Effector memory CD8-positive, alpha-beta T cell (primary cell): ENCODE results near the gene SYF2.

Experiments
- ATAC-seq: fragments of 150-1000 bp; cut with Tn5 transposase; replicated peaks from 2 replicates; pipeline ENCODE4 v1.10.0; 2021; ENCODE audit warnings: mild to moderate bottlenecking, moderate library complexity
- DNase-seq, 3 experiments: peaks; one replicate each; pipeline ENCODE4 v3.0.0; 2021
- H3K27ac Mint-ChIP-seq, 2 donors: one replicate each; pipeline ENCODE4 v1.8.0; 2022; ENCODE audit warnings: mild to moderate bottlenecking in 2 of 2, mixed read lengths in 2 of 2, moderate library complexity in 2 of 2
- H3K27me3 Mint-ChIP-seq, 2 donors: one replicate each; pipeline ENCODE4 v1.8.0; 2022; ENCODE audit warnings: mixed read lengths in 2 of 2
- H3K36me3 Mint-ChIP-seq: one replicate; pipeline ENCODE4 v1.8.0; 2022; ENCODE audit warnings: mild to moderate bottlenecking, moderate library complexity, mixed read lengths; ENCODE audit not compliant: insufficient read depth
- H3K4me1 Mint-ChIP-seq, 2 donors: one replicate each; pipeline ENCODE4 v1.8.0; 2022; ENCODE audit warnings: low read depth in 2 of 2, mixed read lengths in 2 of 2
- H3K4me3 Mint-ChIP-seq, 2 donors: one replicate each; pipeline ENCODE4 v1.8.0; 2022; ENCODE audit warnings: mild to moderate bottlenecking in 2 of 2, mixed read lengths in 2 of 2, moderate library complexity in 2 of 2
- H3K9me3 Mint-ChIP-seq, 2 donors: one replicate each; pipeline ENCODE4 v1.8.0; 2022; ENCODE audit warnings: mixed read lengths in 2 of 2

Gene SYF2

GRCh38 chr1:25182629-25183028, 49.7 kb downstream of the SYF2 start:
- DNase-seq: no peak
- ATAC-seq: no peak
- Mint-ChIP-seq H3K27me3 (peaks cover 0 to 22% of the 10 kb centered on the region in 2 donors), H3K4me1 (no peaks in the 10 kb centered on the region), H3K27ac (no peak overlapping the region), H3K9me3 (no peaks in the 10 kb centered on the region), H3K36me3 (no peaks in the 10 kb centered on the region), H3K4me3 (no peak overlapping the region)

GRCh38 chr1:25180996-25181395, 51.3 kb downstream of the SYF2 start:
- Mint-ChIP-seq H3K9me3 (peaks cover 0 to 3% of the 10 kb centered on the region in 2 donors), H3K36me3 (no peaks in the 10 kb centered on the region), H3K4me1 (no peaks in the 10 kb centered on the region), H3K27me3 (peaks cover 0 to 13% of the 10 kb centered on the region in 2 donors), H3K4me3 (no peak overlapping the region), H3K27ac (no peak overlapping the region)
- DNase-seq: no peak
- ATAC-seq: no peak

GRCh38 chr1:25178917-25179561, 53.3 kb downstream of the SYF2 start:
- no peak overlapping the region for H3K27ac Mint-ChIP-seq
- H3K4me1 Mint-ChIP-seq: no peaks in the 10 kb centered on the region
- DNase-seq (no peak), ATAC-seq (no peak)
- H3K36me3 Mint-ChIP-seq: no peaks in the 10 kb centered on the region
- no peak overlapping the region for H3K4me3 Mint-ChIP-seq
- H3K9me3 Mint-ChIP-seq: peaks cover 0 to 3% of the 10 kb centered on the region in 2 donors
- H3K27me3 Mint-ChIP-seq: peaks cover 0 to 7% of the 10 kb centered on the region in 2 donors

GRCh38 chr1:25174730-25175612, 57.3 kb downstream of the SYF2 start:
- Mint-ChIP-seq H3K36me3 (no peaks in the 10 kb centered on the region), H3K4me1 (no peaks in the 10 kb centered on the region), H3K9me3 (peaks cover 0 to 3% of the 10 kb centered on the region in 2 donors), H3K27me3 (no peaks in the 10 kb centered on the region), H3K27ac (peak overlapping the region in 1 of 2 donors; percentile 42), H3K4me3 (no peak overlapping the region)
- no peak for DNase-seq
- no peak for ATAC-seq

GRCh38 chr1:25174363-25174729, 58.0 kb downstream of the SYF2 start:
- peaks cover 0 to 3% of the 10 kb centered on the region in 2 donors for H3K9me3 Mint-ChIP-seq
- no peak for ATAC-seq

GRCh38 chr1:25173809-25174340, 58.4 kb downstream of the SYF2 start:
- no peaks in the 10 kb centered on the region for H3K27me3 Mint-ChIP-seq
- no peaks in the 10 kb centered on the region for H3K4me1 Mint-ChIP-seq
- ATAC-seq: no peak
- H3K27ac Mint-ChIP-seq: no peak overlapping the region
- no peak for DNase-seq
- peaks cover 0 to 3% of the 10 kb centered on the region in 2 donors for H3K9me3 Mint-ChIP-seq
- H3K36me3 Mint-ChIP-seq: no peaks in the 10 kb centered on the region
- H3K4me3 Mint-ChIP-seq: no peak overlapping the region

More at GRCh38 chr1:25174363-25174729, 58.0 kb downstream of the SYF2 start:
- Mint-ChIP-seq H3K27ac (no peak overlapping the region), H3K4me3 (no peak overlapping the region), H3K27me3 (no peaks in the 10 kb centered on the region), H3K4me1 (no peaks in the 10 kb centered on the region), H3K36me3 (no peaks in the 10 kb centered on the region)
- DNase-seq: no peak
